HL-60 (cell line): ENCODE results near the gene RBFA.

Experiments
- DNase-seq, 2 experiments: peaks; one replicate each; pipeline ENCODE4 v3.0.0-alpha.2; 2010 to 2020; ENCODE audit warnings: low read depth in 1 of 2, low spot score in 1 of 2
- H3K27ac ChIP-seq: fragments of 250-450 bp; sonication (Bioruptor Pico); replicated peaks from 2 replicates; pipeline ENCODE4 v1.5.1; 2020; ENCODE audit warnings: mild to moderate bottlenecking, moderate library complexity
- H3K27me3 ChIP-seq: fragments of 250-450 bp; sonication (Bioruptor Pico); 2 replicates; pipeline ENCODE4 v1.5.1; 2021; ENCODE audit warnings: mild to moderate bottlenecking, moderate library complexity; ENCODE audit not compliant: insufficient read depth, poor library complexity, severe bottlenecking
- H3K4me3 ChIP-seq: replicated peaks from 2 replicates; pipeline ENCODE4 v1.5.1; 2011; ENCODE audit warnings: mild to moderate bottlenecking, control low read depth, low read length; ENCODE audit not compliant: insufficient read depth
- CTCF ChIP-seq: IDR thresholded peaks from one replicate; pipeline ENCODE4 v1.5.1; 2011; ENCODE audit warnings: low read length, control low read depth, inconsistent platforms; ENCODE audit not compliant: insufficient read depth
- GABPA ChIP-seq: IDR thresholded peaks from 2 replicates; pipeline ENCODE4 v1.6.1; 2012; ENCODE audit warnings: low read depth
- POLR2AphosphoS5 ChIP-seq: IDR thresholded peaks from 2 replicates; pipeline ENCODE4 v1.6.1; 2012; ENCODE audit warnings: low read depth
- SPI1 ChIP-seq: IDR thresholded peaks from 2 replicates; pipeline ENCODE4 v1.6.1; 2012; ENCODE audit warnings: low read depth, mild to moderate bottlenecking, borderline replicate concordance
- TF ChIP-seq, protein P1 (sequence below): IDR thresholded peaks from 2 replicates; pipeline ENCODE4 v1.6.1; 2012; ENCODE audit warnings: low read depth; ENCODE audit not compliant: insufficient replicate concordance

Gene RBFA

GRCh38 chr18:80074697-80075096 lies 40.5 kb downstream of the RBFA start:
- DNase-seq = no peak
- TF ChIP-seq SPI1 (no peak), CTCF (no peak), POLR2AphosphoS5 (no peak), GABPA (no peak)
- TF ChIP-seq, protein P1, sequence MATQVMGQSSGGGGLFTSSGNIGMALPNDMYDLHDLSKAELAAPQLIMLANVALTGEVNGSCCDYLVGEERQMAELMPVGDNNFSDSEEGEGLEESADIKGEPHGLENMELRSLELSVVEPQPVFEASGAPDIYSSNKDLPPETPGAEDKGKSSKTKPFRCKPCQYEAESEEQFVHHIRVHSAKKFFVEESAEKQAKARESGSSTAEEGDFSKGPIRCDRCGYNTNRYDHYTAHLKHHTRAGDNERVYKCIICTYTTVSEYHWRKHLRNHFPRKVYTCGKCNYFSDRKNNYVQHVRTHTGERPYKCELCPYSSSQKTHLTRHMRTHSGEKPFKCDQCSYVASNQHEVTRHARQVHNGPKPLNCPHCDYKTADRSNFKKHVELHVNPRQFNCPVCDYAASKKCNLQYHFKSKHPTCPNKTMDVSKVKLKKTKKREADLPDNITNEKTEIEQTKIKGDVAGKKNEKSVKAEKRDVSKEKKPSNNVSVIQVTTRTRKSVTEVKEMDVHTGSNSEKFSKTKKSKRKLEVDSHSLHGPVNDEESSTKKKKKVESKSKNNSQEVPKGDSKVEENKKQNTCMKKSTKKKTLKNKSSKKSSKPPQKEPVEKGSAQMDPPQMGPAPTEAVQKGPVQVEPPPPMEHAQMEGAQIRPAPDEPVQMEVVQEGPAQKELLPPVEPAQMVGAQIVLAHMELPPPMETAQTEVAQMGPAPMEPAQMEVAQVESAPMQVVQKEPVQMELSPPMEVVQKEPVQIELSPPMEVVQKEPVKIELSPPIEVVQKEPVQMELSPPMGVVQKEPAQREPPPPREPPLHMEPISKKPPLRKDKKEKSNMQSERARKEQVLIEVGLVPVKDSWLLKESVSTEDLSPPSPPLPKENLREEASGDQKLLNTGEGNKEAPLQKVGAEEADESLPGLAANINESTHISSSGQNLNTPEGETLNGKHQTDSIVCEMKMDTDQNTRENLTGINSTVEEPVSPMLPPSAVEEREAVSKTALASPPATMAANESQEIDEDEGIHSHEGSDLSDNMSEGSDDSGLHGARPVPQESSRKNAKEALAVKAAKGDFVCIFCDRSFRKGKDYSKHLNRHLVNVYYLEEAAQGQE = no peak
- Histone ChIP-seq H3K27ac (no peak overlapping the region), H3K4me3 (no peak overlapping the region), H3K27me3 (no peaks in the 10 kb centered on the region)

- Histone ChIP-seq H3K4me3 (no peak overlapping the region), H3K27ac (no peak overlapping the region), H3K27me3 (no peaks in the 10 kb centered on the region)
- no peak for TF ChIP-seq POLR2AphosphoS5
- TF ChIP-seq CTCF = no peak
- TF ChIP-seq GABPA = no peak
- TF ChIP-seq, protein P1 = no peak
- no peak for TF ChIP-seq SPI1
- no peak for DNase-seq
Measured at GRCh38 chr18:80075940-80076339, 41.7 kb downstream of the RBFA start.

- no peak for TF ChIP-seq SPI1
- TF ChIP-seq GABPA = no peak
- TF ChIP-seq POLR2AphosphoS5 = no peak
- TF ChIP-seq, protein P1 = no peak
- no peak for TF ChIP-seq CTCF
- Histone ChIP-seq H3K27me3 (no peaks in the 10 kb centered on the region), H3K4me3 (no peak overlapping the region), H3K27ac (no peak overlapping the region)
- no peak for DNase-seq
Measured at GRCh38 chr18:80076379-80076778, 42.1 kb downstream of the RBFA start.
